GM10266 (cell line): Measurements from ENCODE around the gene FOXK2.
"Not testable (repeated sequence)": the region's sequence is repeated elsewhere in the genome, so short reads cannot be mapped to it uniquely, and the experiment has no call there.

Experiments
- DNase-seq: peaks from one replicate; pipeline ENCODE4 v3.0.0; 2012; ENCODE audit errors: extremely low spot score
- TF ChIP-seq, protein P1 (sequence below): IDR thresholded peaks from 2 replicates; pipeline ENCODE4 v1.5.1; 2012; ENCODE audit warnings: mild to moderate bottlenecking, low read depth; ENCODE audit not compliant: control insufficient read depth, insufficient read depth; ENCODE audit errors: missing control alignments

Gene FOXK2

DNA sequence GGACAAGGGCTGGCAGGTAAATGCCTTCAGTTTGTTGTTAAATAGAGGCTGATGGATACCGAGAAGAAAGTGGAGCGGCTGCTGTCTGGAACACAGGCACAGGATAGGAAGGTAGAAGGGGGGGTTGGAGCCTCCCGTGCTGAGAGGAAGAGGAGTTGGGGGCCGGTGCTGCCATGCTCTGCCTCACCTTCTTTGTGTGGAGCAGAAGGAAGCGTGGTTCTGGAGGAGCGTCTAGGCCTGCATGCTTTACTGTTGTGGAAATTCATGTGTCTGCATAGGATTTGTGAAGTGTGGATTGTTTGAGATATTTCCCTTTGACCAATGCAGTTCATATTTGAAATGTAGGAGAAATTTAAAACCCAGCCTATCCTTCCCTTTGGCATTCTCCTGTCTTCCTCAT lies 52.3 kb downstream of the FOXK2 start:
- no peak for DNase-seq
- TF ChIP-seq, protein P1, sequence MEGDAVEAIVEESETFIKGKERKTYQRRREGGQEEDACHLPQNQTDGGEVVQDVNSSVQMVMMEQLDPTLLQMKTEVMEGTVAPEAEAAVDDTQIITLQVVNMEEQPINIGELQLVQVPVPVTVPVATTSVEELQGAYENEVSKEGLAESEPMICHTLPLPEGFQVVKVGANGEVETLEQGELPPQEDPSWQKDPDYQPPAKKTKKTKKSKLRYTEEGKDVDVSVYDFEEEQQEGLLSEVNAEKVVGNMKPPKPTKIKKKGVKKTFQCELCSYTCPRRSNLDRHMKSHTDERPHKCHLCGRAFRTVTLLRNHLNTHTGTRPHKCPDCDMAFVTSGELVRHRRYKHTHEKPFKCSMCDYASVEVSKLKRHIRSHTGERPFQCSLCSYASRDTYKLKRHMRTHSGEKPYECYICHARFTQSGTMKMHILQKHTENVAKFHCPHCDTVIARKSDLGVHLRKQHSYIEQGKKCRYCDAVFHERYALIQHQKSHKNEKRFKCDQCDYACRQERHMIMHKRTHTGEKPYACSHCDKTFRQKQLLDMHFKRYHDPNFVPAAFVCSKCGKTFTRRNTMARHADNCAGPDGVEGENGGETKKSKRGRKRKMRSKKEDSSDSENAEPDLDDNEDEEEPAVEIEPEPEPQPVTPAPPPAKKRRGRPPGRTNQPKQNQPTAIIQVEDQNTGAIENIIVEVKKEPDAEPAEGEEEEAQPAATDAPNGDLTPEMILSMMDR, result no peak

DNA sequence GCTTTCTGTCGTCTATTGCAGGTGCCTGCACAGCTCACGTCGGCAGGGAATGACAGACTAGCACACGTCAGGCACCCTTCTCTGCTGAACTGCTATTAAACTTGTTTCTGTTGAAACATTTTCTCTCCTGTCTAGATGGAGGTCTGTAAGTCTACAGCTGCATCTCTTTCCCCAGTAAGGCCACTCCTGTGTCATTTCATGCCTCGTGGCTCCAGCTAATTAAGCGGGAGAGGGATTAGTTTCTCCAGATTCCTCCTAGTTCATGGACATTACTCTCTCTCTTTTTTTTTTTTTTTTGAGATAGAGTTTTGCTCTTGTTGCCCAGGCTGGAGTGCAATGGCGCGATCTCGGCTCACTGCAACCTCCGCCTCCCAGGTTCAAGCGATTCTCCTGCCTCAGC lies 54.5 kb downstream of the FOXK2 start:
- TF ChIP-seq, protein P1, result no peak
- no peak for DNase-seq

DNA sequence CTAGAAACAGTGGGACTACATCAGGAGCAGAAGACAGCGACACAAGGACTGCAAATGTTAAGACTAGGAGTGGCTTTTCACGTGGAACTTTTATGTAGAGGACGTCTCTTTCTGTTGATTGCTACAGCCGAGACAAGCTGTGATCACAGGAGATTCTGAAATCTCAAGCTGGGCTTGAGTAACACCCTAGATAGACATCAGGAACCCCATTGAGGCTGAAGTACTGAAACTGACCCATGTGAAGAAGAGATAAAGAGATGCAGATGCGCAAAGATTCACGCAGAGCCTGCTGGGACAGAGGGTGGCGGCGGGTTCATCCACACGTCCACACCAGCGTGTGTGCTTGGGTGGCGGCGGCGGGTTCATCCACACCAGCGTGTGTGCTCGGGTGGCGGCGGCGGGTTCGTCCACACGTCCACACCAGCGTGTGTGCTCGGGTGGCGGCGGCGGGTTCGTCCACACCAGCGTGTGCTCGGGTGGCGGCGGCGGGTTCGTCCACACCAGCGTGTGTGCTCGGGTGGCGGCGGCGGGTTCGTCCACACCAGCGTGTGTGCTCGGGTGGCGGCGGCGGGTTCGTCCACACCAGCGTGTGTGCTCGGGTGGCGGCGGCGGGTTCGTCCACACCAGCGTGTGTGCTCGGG lies 56.2 kb downstream of the FOXK2 start:
- DNase-seq, result not testable (repeated sequence)

DNA sequence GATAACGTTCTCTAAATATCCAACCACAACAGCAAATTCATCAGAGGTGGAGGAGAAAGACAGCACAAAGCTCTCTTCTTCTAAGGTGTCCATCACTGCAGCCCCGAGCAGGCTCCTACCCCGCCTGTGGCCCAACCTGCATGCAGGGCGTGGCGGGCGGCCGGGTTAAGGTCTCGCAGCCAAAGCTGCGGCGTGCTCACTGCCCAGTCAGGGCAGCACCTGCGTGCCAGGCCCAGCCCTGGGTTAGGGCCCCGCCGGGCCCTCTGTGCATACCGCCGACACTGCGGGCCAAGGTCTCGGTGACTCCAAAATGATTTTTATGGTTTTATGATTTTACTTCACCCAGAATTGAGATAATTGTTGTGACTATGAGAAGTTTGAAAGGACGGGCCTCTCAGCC lies 57.8 kb downstream of the FOXK2 start:
- no peak for DNase-seq
- TF ChIP-seq, protein P1, result no peak

DNA sequence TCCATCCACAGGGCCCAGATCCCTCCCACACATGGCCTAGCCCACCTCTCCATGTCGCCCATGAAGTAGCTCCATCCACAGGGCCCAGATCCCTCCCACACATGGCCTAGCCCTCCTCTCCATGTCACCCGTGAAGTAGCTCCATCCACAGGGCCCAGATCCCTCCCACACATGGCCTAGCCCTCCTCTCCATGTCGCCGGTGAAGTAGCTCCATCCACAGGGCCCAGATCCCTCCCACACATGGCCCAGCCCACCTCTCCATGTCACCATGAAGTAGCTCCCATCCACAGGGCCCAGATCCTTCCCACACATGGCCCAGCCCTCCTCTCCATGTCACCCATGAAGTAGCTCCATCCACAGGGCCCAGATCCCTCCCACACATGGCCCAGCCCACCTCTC lies 60.4 kb downstream of the FOXK2 start:
- DNase-seq, result not testable (repeated sequence)

DNA sequence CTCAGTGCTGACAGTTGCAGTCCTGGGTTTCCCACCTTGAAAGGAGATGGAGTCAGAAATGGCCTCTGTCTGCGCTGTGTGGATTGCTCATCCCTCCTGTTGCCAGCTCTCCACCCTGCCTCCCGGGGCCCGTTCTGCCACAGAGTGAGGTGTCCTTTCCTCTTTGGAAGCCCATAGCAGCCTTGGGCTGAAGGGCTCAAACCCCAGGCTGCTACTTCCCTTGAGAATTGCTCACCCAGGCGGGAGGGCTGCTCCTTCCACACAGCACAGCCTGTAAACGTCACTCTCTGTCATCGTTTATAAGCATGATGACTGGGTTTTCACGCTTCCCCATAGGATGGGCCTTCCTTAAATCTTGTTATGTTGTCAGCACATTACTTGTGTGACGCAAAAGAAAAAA lies 62.7 kb downstream of the FOXK2 start:
- TF ChIP-seq, protein P1, result no peak
- DNase-seq, result no peak

DNA sequence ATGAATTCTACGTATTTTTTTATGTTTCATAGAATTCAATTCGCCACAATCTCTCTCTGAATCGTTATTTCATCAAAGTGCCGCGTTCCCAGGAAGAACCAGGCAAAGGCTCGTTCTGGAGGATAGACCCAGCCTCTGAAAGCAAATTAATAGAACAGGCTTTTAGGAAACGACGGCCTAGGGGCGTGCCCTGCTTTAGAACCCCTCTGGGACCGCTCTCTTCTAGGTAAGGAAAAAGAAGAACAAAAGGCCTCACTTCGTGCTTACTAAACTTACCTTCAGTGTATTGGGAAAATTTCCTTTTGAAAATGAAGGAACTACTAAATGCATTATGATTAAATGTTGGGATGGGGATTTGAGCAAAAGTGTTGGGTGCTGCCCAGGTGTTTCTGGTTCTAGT lies 63.2 kb downstream of the FOXK2 start:
- no peak for DNase-seq
- TF ChIP-seq, protein P1, result no peak

DNA sequence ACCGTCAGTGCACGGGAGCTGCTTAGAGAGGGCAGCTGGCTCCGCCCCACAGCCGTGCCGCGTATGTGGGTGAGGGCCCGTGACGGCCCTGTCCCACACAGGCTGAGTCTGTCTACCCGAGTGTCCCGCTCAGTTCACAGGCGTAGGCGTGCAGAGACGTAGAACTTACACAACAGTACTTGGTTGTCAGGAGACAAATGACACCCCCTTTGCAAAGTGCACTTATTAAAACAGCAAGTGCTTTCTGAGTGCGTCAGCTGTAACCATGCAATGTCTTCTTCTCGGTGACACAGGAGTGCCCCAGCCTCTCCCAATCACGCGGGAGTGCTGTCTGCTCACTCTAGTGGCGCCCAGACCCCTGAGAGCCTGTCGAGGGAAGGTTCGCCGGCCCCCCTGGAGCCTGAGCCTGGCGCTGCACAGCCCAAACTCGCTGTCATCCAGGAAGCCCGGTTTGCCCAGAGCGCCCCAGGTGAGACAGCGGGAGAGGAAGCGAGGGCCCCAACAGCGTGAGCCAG lies 64.2 kb downstream of the FOXK2 start:
- TF ChIP-seq, protein P1, result no peak

DNA sequence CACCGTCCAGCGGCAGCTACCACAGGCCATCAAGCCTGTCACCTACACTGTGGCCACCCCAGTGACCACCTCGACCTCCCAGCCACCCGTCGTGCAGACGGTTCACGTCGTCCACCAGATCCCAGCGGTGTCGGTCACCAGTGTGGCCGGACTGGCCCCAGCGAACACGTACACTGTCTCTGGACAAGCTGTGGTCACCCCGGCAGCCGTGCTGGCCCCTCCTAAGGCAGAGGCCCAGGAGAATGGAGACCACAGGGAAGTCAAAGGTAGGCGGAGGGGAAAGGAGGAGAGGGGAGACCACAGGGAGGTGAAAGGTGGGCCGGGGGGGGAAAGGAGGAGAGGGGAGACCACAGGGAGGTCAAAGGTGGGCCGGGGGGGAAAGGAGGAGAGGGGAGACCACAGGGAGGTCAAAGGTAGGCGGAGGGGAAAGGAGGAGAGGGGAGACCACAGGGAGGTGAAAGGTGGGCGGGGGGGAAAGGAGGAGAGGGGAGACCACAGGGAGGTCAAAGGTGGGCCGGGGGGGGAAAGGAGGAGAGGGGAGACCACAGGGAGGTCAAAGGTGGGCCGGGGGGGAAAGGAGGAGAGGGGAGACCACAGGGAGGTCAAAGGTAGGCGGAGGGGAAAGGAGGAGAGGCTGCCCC lies 66.5 kb downstream of the FOXK2 start:
- not testable (repeated sequence) for DNase-seq

More for the DNA sequence above, 64.2 kb downstream of the FOXK2 start:
- DNase-seq, result no peak
